Measurements from ENCODE around the gene HDGFL3. TPM values are rescaled to one million over a fixed set of nuclear protein-coding genes. Genes with fewer than 3 reads are reported as not detected.
A peak's percentile ranks its signal among the peaks of the same experiment; 100 is the strongest.

HDGFL3 gene
- total and polyA plus RNA-seq, 9 of the 15 experiments (the other 6 are each of a cell fraction or from before 2014, with no cell fraction given) = 6.7 to 42.0 (median 31.4) TPM

DNA sequence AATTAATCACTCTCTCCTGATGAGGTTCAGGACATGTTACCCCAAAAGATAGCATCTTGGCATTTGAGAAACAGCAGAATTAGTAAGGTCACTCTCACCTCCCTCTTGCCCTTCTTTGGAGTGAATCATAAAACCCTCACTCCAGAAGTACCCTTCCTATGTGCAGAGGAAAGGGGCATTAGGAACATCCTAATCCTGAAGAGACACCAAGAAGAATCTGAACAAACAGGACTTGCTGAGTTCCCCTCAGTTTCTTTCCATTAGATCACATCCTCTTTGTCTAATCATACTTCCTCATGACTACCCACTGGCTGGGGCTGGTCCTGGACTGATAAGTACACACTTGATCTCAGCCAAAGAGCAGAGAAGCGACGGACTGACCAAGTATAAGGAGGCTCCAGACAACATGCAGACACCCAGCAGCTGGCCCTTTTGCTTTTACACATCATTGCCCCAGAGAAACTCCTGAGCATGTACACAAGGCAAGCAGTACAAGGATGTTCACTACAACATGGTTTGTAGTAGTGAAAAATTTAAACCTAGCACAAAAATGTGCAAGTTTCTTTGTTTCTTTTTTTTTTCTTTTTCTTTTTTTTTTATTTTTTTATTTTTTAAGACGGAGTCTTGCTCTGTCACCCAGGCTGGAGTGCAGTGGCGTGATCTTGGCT lies 115.2 kb downstream of the HDGFL3 start (continued):
- TF ChIP-seq, protein P1, sequence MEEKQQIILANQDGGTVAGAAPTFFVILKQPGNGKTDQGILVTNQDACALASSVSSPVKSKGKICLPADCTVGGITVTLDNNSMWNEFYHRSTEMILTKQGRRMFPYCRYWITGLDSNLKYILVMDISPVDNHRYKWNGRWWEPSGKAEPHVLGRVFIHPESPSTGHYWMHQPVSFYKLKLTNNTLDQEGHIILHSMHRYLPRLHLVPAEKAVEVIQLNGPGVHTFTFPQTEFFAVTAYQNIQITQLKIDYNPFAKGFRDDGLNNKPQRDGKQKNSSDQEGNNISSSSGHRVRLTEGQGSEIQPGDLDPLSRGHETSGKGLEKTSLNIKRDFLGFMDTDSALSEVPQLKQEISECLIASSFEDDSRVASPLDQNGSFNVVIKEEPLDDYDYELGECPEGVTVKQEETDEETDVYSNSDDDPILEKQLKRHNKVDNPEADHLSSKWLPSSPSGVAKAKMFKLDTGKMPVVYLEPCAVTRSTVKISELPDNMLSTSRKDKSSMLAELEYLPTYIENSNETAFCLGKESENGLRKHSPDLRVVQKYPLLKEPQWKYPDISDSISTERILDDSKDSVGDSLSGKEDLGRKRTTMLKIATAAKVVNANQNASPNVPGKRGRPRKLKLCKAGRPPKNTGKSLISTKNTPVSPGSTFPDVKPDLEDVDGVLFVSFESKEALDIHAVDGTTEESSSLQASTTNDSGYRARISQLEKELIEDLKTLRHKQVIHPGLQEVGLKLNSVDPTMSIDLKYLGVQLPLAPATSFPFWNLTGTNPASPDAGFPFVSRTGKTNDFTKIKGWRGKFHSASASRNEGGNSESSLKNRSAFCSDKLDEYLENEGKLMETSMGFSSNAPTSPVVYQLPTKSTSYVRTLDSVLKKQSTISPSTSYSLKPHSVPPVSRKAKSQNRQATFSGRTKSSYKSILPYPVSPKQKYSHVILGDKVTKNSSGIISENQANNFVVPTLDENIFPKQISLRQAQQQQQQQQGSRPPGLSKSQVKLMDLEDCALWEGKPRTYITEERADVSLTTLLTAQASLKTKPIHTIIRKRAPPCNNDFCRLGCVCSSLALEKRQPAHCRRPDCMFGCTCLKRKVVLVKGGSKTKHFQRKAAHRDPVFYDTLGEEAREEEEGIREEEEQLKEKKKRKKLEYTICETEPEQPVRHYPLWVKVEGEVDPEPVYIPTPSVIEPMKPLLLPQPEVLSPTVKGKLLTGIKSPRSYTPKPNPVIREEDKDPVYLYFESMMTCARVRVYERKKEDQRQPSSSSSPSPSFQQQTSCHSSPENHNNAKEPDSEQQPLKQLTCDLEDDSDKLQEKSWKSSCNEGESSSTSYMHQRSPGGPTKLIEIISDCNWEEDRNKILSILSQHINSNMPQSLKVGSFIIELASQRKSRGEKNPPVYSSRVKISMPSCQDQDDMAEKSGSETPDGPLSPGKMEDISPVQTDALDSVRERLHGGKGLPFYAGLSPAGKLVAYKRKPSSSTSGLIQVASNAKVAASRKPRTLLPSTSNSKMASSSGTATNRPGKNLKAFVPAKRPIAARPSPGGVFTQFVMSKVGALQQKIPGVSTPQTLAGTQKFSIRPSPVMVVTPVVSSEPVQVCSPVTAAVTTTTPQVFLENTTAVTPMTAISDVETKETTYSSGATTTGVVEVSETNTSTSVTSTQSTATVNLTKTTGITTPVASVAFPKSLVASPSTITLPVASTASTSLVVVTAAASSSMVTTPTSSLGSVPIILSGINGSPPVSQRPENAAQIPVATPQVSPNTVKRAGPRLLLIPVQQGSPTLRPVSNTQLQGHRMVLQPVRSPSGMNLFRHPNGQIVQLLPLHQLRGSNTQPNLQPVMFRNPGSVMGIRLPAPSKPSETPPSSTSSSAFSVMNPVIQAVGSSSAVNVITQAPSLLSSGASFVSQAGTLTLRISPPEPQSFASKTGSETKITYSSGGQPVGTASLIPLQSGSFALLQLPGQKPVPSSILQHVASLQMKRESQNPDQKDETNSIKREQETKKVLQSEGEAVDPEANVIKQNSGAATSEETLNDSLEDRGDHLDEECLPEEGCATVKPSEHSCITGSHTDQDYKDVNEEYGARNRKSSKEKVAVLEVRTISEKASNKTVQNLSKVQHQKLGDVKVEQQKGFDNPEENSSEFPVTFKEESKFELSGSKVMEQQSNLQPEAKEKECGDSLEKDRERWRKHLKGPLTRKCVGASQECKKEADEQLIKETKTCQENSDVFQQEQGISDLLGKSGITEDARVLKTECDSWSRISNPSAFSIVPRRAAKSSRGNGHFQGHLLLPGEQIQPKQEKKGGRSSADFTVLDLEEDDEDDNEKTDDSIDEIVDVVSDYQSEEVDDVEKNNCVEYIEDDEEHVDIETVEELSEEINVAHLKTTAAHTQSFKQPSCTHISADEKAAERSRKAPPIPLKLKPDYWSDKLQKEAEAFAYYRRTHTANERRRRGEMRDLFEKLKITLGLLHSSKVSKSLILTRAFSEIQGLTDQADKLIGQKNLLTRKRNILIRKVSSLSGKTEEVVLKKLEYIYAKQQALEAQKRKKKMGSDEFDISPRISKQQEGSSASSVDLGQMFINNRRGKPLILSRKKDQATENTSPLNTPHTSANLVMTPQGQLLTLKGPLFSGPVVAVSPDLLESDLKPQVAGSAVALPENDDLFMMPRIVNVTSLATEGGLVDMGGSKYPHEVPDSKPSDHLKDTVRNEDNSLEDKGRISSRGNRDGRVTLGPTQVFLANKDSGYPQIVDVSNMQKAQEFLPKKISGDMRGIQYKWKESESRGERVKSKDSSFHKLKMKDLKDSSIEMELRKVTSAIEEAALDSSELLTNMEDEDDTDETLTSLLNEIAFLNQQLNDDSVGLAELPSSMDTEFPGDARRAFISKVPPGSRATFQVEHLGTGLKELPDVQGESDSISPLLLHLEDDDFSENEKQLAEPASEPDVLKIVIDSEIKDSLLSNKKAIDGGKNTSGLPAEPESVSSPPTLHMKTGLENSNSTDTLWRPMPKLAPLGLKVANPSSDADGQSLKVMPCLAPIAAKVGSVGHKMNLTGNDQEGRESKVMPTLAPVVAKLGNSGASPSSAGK (IDR thresholded peaks at IDR 0.05) = peak; percentile 28
- TF ChIP-seq SOX6 (IDR thresholded peaks at IDR 0.05) (peak; percentile 86), ZNF12 (CRISPR knock-in tag; IDR thresholded peaks at IDR 0.05) (no peak), EP400 (IDR thresholded peaks at IDR 0.05) (no peak; the same call in 1 of the 2 replicates), ZHX1 (conservative IDR thresholded peaks at IDR 0.05; ENCODE audit: low read length) (no peak), SMARCE1 (IDR thresholded peaks at IDR 0.05) (peak; percentile 93), NUFIP1 (IDR thresholded peaks at IDR 0.05; ENCODE audit: partially characterized antibody) (no peak), NFXL1 (CRISPR knock-in tag; IDR thresholded peaks at IDR 0.05) (peak; percentile 39; the same call in 1 of the 2 replicates)
- TF ChIP-seq, protein P2, sequence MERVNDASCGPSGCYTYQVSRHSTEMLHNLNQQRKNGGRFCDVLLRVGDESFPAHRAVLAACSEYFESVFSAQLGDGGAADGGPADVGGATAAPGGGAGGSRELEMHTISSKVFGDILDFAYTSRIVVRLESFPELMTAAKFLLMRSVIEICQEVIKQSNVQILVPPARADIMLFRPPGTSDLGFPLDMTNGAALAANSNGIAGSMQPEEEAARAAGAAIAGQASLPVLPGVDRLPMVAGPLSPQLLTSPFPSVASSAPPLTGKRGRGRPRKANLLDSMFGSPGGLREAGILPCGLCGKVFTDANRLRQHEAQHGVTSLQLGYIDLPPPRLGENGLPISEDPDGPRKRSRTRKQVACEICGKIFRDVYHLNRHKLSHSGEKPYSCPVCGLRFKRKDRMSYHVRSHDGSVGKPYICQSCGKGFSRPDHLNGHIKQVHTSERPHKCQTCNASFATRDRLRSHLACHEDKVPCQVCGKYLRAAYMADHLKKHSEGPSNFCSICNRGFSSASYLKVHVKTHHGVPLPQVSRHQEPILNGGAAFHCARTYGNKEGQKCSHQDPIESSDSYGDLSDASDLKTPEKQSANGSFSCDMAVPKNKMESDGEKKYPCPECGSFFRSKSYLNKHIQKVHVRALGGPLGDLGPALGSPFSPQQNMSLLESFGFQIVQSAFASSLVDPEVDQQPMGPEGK (CRISPR knock-in tag; IDR thresholded peaks at IDR 0.05; ENCODE audit: borderline replicate concordance) = no peak
- TF ChIP-seq, protein P3, sequence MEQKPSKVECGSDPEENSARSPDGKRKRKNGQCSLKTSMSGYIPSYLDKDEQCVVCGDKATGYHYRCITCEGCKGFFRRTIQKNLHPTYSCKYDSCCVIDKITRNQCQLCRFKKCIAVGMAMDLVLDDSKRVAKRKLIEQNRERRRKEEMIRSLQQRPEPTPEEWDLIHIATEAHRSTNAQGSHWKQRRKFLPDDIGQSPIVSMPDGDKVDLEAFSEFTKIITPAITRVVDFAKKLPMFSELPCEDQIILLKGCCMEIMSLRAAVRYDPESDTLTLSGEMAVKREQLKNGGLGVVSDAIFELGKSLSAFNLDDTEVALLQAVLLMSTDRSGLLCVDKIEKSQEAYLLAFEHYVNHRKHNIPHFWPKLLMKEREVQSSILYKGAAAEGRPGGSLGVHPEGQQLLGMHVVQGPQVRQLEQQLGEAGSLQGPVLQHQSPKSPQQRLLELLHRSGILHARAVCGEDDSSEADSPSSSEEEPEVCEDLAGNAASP (IDR thresholded peaks at IDR 0.05) = no peak
